ENCODE results near the gene RAB24.

Gene RAB24

DNA sequence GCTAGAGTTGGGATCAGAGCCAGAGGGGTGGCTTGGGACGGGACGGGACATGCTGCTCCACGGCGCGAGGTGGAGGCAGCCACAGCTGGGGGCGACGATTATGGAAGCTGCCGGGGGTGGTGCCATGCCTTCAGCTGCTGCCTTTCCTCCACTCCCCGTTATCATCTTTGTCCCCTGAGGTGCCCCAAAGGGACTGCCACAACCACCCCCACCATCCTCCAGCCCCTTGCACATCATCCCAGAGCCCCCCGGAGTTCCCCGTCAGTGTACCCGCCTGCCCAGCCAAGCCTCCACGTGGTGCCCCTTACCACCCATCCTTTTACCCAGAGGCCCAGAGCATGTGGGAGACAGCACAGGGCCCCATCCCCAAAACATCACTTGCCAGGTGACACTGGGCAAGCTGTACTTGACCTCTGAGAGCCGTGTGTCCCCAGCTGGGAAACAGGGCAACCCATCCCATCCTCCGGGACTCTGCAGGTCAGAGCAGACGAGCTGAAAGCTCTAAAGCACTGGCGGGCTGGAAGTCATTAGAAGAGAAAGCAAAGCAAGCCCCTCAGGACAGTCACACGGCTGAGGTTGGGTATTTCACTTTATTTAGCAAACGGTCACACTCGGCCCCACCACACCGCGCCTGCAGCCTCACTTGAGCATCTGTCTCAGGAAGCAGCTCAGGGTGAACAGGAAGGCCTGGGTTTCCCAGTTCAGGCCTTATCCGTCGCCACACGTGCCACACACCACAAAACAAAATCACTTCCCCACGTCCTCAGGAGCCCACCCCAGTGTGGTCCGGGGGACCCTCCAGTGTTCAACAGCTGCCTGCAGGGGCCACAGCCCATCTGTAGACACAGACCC, 27.7 kb upstream of the RAB24 start:
- H3K27me3 Mint-ChIP-seq (ENCODE audit: low read depth), result no peaks in the 10 kb centered on the region
- H3K9me3 Mint-ChIP-seq, result no peaks in the 10 kb centered on the region
- peaks cover 6% of the 10 kb centered on the region for H3K4me1 Mint-ChIP-seq
- TF ChIP-seq, protein P1, sequence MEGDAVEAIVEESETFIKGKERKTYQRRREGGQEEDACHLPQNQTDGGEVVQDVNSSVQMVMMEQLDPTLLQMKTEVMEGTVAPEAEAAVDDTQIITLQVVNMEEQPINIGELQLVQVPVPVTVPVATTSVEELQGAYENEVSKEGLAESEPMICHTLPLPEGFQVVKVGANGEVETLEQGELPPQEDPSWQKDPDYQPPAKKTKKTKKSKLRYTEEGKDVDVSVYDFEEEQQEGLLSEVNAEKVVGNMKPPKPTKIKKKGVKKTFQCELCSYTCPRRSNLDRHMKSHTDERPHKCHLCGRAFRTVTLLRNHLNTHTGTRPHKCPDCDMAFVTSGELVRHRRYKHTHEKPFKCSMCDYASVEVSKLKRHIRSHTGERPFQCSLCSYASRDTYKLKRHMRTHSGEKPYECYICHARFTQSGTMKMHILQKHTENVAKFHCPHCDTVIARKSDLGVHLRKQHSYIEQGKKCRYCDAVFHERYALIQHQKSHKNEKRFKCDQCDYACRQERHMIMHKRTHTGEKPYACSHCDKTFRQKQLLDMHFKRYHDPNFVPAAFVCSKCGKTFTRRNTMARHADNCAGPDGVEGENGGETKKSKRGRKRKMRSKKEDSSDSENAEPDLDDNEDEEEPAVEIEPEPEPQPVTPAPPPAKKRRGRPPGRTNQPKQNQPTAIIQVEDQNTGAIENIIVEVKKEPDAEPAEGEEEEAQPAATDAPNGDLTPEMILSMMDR (IDR thresholded peaks at IDR 0.05; ENCODE audit: unreplicated experiment in 3 of 3), result no peak
- H3K27ac Mint-ChIP-seq, result no peak overlapping the region
- no peak overlapping the region for H3K4me3 Mint-ChIP-seq
- peaks cover 31% of the 10 kb centered on the region for H3K36me3 Mint-ChIP-seq (ENCODE audit: low read depth)

DNA sequence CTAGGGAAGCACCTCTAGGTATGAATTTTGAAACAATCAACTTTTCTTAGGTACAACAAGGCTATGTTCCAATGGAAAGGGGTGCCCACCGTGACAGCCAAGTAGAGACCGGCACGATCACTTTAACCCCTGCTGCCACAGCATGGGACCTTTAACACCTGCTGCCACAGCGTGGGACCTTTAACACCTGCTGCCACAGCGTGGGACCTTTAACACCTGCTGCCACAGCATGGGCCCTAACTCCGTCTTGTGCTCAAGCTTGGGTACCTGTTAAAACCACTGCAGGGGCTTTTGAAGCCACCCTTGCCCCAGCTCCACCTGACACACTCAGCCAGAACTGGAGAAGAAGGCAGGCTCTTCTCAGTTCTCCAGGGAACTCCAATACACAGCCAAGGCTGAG, 26.4 kb upstream of the RAB24 start:
- H3K36me3 Mint-ChIP-seq (ENCODE audit: low read depth), result peaks cover 23% of the 10 kb centered on the region
- no peaks in the 10 kb centered on the region for H3K27me3 Mint-ChIP-seq (ENCODE audit: low read depth)
- TF ChIP-seq, protein P1 (IDR thresholded peaks at IDR 0.05; ENCODE audit: unreplicated experiment in 3 of 3), result no peak
- H3K4me1 Mint-ChIP-seq, result peaks cover 11% of the 10 kb centered on the region
- no peak overlapping the region for H3K27ac Mint-ChIP-seq
- H3K9me3 Mint-ChIP-seq, result no peaks in the 10 kb centered on the region
- no peak overlapping the region for H3K4me3 Mint-ChIP-seq

DNA sequence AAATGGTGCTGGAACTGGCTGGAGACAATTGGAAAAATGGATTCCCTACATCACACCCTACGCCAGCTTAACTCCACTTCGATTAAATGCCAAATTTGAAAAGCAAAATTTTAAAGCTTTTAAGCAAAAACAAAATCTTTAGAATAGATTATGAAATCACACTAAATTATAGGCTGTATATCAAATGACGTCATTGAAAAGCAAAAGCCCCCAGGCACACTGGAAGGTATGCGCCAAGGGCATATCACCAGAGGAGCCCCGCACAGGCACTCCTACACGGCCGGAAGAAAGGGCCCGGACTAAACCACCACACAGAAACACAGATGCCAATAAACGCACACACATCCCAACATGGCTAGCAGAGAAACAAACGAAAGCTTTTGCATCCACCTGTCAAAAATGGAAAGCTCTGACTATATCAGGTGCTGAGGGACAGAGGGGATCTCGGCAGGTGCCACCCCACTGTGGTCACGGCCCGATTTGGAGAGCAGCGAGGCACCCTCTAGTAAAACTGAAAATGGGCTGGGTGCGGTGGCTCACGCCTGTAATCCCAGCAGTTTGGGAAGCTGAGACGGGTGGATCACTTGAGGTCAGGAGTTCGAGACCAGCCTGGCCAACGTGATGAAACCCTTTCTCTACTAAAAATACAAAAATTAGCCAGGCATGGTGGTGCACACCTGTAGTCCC, 25.2 kb upstream of the RAB24 start:
- Mint-ChIP-seq H3K4me1 (peaks cover 11% of the 10 kb centered on the region), H3K27ac (no peak overlapping the region), H3K27me3 (ENCODE audit: low read depth) (no peaks in the 10 kb centered on the region), H3K4me3 (no peak overlapping the region), H3K9me3 (no peaks in the 10 kb centered on the region), H3K36me3 (ENCODE audit: low read depth) (peaks cover 14% of the 10 kb centered on the region)
- TF ChIP-seq, protein P1 (IDR thresholded peaks at IDR 0.05; ENCODE audit: unreplicated experiment in 3 of 3), result no peak

DNA sequence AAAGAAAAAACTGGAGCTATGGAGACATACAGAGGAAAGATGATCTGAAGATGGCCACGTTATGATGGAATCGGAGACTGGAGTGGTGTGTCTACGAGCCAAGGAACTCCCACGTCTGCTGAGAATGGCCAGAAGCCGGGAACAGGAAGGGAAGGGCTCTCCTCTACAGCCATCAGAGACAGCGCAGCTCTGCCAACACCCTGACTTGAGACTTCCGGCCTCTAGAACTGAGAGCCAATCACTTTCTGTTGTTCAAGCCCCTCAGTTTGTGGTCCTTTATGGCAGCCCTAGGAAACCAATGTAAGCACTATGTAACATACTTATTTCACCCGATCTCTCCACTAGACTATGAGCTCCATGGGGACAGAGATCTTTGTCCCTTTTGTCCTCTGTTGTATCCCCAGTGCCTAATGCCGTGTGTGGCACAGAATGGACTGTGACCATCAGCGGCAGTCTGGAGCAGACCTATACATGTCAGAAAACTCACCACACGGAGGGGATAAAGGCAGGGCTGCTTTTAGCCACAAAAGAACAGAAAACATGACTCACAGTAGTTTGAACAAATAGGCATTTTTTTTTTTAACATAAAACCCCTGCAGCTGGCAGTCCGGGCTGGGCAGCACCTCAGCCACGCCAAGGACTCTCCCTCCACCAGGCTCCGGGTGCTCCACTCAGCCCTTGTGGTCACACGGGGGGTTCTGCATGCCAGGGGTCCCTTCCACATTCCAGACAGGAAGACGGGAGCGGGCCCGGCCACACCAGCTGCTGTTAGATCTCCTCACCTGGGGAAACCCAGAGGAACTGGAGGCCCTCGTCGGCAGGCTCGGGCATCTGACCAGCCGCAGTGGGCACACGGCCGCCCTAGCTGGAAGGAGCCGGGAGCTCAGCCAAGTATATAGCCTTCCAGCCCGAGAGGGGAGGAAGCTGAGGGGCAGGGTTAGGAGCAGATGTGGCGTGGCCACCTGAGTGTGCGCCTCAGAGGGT, 24.3 kb upstream of the RAB24 start:
- H3K9me3 Mint-ChIP-seq, result no peaks in the 10 kb centered on the region

DNA sequence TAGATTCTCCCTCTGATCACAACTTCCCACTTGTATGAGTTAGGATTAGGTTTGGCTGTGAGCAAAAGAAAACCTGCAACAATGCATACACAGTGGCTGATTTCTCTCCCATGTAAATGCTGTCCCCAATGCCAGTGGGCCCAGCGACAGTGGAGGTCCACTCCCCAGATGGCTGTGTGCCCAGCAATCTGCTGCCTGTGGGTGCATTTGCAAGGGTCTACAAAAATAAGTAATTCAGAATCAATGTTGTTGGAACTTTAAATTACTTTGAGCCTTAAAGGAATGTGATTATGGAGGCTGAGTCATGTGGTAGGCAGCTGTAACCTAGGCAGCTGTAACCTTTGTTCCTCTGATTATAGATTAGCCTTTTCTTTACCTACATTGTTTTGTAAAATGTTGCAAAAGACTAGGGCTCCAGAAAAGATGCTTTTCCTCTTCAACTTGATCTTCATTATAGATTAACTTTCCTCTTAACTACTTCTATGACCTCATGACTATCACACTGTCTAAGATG, 22.4 kb upstream of the RAB24 start:
- peaks cover 11% of the 10 kb centered on the region for H3K4me1 Mint-ChIP-seq
- H3K36me3 Mint-ChIP-seq (ENCODE audit: low read depth), result peaks cover 21% of the 10 kb centered on the region
- TF ChIP-seq, protein P1 (IDR thresholded peaks at IDR 0.05; ENCODE audit: unreplicated experiment in 3 of 3), result no peak
- no peaks in the 10 kb centered on the region for H3K27me3 Mint-ChIP-seq (ENCODE audit: low read depth)
- H3K9me3 Mint-ChIP-seq, result peaks cover 3% of the 10 kb centered on the region
- H3K27ac Mint-ChIP-seq, result peak overlapping the region; percentile 84 to 98 (median 90)
- H3K4me3 Mint-ChIP-seq, result no peak overlapping the region

More for the DNA sequence above, 24.3 kb upstream of the RAB24 start:
- Mint-ChIP-seq H3K36me3 (ENCODE audit: low read depth) (peaks cover 15% of the 10 kb centered on the region), H3K4me3 (no peak overlapping the region), H3K27ac (peak overlapping the region; percentile 1 to 68 (median 65)), H3K4me1 (peaks cover 11% of the 10 kb centered on the region), H3K27me3 (ENCODE audit: low read depth) (no peaks in the 10 kb centered on the region)
- TF ChIP-seq, protein P1 (IDR thresholded peaks at IDR 0.05; ENCODE audit: unreplicated experiment in 3 of 3), result no peak

Measured in nephron (organoid).